Measurements from ENCODE around the gene ANKRD34B.

The ANKRD34B gene

GRCh38 chr5:80569086-80569960 lies 757 bp downstream of the ANKRD34B start:
- DNase-seq (ENCODE audit: low spot score), result no peak

GRCh38 chr5:80568251-80568650 lies 1.8 kb downstream of the ANKRD34B start:
- no peak for DNase-seq (ENCODE audit: low spot score)

- peak; percentile 49 for DNase-seq (ENCODE audit: low spot score)
Measured at GRCh38 chr5:80566711-80567259, 3.3 kb downstream of the ANKRD34B start.

GRCh38 chr5:80565330-80565729 lies 4.8 kb downstream of the ANKRD34B start:
- DNase-seq (ENCODE audit: low spot score), result peak; percentile 92

- no peak for DNase-seq (ENCODE audit: low spot score)
Measured at GRCh38 chr5:80559244-80559643, 10.8 kb downstream of the ANKRD34B start.

- DNase-seq (ENCODE audit: low spot score), result no peak
Measured at GRCh38 chr5:80555099-80555498, 15.0 kb downstream of the ANKRD34B start.

- no peak for DNase-seq (ENCODE audit: low spot score)
Measured at GRCh38 chr5:80554646-80555045, 15.4 kb downstream of the ANKRD34B start.

GRCh38 chr5:80541392-80541791 lies 28.7 kb downstream of the ANKRD34B start:
- no peak for DNase-seq (ENCODE audit: low spot score)

GRCh38 chr5:80540691-80541090 lies 29.4 kb downstream of the ANKRD34B start:
- no peak for DNase-seq (ENCODE audit: low spot score)

- peak; percentile 80 for DNase-seq (ENCODE audit: low spot score)
Measured at GRCh38 chr5:80516826-80517225, 53.3 kb downstream of the ANKRD34B start.

GRCh38 chr5:80509362-80509761 lies 60.7 kb downstream of the ANKRD34B start:
- DNase-seq (ENCODE audit: low spot score), result no peak

GRCh38 chr5:80508844-80509243 lies 61.2 kb downstream of the ANKRD34B start:
- no peak for DNase-seq (ENCODE audit: low spot score)

GRCh38 chr5:80507663-80508062 lies 62.4 kb downstream of the ANKRD34B start:
- DNase-seq (ENCODE audit: low spot score), result no peak

Measured in kidney tubule cell (primary cell).